Stimulated activated CD4-positive, alpha-beta T cell treated with anti-CD3 and anti-CD28 coated beads, Interleukin-15, amount 100 ng/mL, for 24 hours (primary cell): Measurements from ENCODE around the gene PADI6.

Source experiments
- DNase-seq: peaks from one replicate; pipeline ENCODE4 v3.0.0-alpha.2; 2020

The PADI6 gene

DNA sequence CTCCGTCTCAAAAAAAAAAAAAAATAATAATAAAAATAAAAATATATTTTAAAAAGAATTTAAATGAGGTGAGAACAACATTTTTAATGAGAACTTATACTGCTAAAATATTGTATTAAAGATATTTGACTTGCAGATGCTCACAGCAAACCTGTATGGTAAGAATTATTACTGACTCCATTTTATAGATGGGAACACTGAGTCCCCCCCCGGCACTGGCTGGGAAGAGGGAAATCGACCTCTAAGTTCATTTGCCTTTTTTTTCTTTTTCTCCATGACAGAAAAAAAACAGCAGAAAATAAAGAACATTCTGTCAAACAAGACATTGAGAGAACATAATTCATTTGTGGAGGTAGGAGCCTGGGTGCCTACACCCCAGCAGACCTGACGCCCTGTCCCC lies 13.4 kb upstream of the PADI6 start:
- no peak for DNase-seq

GRCh38 chr1:17359031-17359430 lies 13.0 kb upstream of the PADI6 start:
- DNase-seq = no peak

- no peak for DNase-seq
These were observed 12.2 kb upstream of the PADI6 start for GRCh38 chr1:17359808-17360207.

GRCh38 chr1:17360272-17360956 lies 11.6 kb upstream of the PADI6 start:
- DNase-seq = no peak

DNA sequence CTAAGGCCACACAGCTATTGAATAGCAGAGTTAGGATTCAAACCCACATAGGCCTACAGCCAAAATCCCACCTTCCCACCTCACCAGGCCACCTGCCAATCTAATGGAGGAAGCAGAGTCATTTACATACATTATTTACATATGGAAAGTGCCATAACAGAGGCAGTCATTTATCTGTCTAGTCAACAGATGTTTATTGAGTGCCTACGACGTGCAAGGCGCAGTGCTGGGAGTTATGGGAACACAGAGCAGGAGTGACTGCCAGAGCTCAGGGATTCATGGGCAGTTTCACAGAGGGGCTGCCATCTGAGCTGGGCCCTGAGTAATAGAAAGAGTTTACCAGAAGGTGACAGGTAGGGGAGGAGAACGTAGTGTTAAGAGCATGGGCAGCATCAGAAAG lies 10.3 kb upstream of the PADI6 start:
- no peak for DNase-seq

- no peak for DNase-seq
These were observed 8.6 kb upstream of the PADI6 start for GRCh38 chr1:17363351-17363750.

GRCh38 chr1:17363771-17364170 lies 8.2 kb upstream of the PADI6 start:
- DNase-seq = no peak

- DNase-seq = no peak
These were observed 6.7 kb upstream of the PADI6 start for GRCh38 chr1:17365293-17365692.

DNA sequence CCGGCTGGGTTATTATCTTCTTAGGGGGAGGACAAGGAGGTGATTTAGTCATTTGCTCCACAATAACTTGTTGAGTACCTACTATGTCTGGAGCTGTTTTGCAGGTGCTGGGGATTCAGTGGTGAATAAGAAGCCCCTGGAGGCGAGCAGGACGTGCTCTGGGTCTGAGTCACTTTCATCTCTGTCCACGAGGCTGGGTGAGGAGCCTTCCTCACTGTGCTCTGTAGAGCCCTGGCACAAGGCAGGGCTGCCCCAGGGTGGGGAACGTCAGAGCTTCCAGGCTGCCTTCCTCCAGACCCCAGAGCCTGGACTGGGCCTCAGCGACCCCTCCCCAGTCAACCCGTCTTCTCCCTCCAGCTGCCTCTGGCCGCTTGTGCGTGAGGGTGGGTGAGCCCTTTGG lies 2.5 kb upstream of the PADI6 start:
- no peak for DNase-seq

DNA sequence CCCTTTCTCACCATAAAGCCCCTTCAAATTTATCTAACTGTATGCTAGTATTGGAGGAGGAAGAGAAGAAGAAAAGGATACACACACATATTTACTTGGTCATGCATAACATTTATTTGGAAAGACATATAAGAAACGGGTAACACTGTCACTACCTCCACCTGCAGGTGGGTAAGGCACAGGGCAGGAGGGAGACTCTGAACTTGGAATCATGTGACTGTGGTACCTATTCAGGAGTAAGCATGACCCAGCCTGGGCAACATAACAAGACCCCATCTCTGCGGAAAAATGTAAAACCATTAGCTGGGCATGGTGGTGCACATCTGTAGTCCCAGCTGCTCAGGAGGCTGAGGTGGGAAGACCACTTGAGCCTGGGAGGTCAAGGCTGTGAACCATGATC lies 1.4 kb upstream of the PADI6 start:
- no peak for DNase-seq

- DNase-seq = no peak
These were observed 959 bp downstream of the PADI6 start for GRCh38 chr1:17372955-17373354.

DNA sequence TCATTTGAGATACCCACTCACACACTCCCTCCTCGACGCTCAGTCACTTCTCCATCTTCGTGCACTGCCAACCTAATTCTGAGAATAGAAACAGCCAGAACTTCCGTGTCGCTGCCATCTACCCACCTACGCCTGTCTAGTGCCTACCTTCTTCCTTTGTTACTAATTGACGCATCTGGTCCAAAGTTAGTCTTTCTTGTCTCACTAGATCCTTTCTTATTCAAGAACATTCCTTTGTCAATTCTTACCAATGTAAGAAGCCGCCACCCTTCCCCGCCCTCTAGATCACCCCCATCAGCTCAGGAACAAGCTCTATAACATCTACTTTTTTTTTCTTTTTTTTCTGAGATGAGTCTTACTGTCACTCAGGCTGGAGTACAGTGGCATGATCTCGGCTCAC lies 3.7 kb downstream of the PADI6 start:
- DNase-seq = no peak

DNA sequence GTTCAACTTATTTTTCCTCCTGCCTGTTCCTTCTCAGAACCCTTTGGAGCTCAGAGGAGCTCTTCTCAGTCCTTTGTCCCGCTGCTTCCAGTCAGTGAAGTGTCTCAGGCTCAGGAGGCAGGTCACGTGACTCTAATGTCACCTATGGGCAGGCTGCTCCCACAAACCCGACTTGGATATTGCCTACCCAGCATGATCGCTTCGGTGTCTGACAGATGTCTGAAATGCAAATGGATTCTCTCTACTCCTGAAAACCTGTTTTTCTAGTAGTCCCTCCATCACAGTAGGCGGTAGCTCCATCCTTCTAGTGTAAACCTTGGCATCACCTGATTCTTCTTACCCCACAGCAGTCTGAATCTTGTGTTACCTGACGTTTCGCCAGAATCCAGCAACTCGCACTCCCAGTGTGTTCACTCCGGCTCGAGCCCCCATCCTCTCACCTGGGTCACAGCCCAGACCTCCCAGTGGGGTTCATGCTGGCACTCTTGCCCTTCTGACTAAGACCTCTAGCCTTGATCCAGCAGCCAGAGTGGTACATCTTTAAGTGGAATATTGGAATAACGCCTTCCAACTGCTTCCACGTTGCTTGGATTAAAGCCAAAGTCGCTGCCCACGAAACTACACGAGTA lies 5.4 kb downstream of the PADI6 start:
- DNase-seq = no peak

DNA sequence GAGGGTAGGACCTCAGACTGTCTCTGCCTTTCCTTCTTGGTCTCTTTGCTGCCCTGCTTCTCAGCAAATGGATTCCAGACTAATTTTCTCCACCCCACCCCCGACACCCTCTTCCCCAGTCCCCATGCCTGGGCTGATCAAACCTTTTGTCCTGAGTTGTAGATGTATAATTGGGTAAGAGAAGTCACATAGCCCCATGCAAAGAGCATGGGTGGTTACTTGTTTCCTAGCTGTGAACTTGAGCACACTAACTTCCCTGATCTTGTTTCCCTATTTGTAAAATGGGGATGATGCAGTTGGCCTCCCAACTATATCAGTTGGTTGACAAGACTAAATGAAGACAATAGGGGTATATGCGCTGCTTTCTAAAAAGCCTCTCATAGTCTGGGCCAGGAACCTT lies 9.2 kb downstream of the PADI6 start:
- no peak for DNase-seq

GRCh38 chr1:17392199-17392740 lies 20.3 kb downstream of the PADI6 start:
- DNase-seq = no peak

- no peak for DNase-seq
These were observed 21.2 kb downstream of the PADI6 start for GRCh38 chr1:17393230-17393629.

- DNase-seq = no peak
These were observed 26.1 kb downstream of the PADI6 start for GRCh38 chr1:17397910-17398695.

DNA sequence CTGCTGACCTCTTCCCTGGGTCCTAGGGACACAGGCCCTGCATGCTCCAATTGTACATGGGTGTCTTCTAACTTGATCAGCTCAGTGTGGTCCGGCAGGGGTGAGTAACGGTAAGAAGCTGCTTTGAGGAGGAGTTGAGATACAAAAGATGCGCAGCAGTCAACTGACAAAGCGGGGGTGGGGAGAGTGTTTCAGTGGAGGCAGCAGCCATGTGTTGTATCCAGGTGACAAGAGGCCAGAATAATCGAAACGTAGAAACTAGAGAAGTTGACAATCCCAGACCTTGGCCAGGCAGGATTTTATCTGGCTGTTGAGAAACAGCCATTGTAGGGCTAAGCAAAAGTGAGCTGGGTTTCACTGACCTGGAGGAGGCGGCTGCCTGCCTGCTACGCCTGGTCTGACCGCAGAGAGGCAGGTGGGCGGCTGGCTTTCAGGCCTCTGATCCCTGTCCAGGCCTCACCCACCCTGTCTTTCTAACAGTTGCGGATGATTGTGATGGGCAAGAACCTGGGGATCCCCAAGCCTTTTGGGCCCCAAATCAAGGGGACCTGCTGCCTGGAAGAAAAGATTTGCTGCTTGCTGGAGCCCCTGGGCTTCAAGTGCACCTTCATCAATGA lies 28.8 kb downstream of the PADI6 start:
- DNase-seq = no peak

DNA sequence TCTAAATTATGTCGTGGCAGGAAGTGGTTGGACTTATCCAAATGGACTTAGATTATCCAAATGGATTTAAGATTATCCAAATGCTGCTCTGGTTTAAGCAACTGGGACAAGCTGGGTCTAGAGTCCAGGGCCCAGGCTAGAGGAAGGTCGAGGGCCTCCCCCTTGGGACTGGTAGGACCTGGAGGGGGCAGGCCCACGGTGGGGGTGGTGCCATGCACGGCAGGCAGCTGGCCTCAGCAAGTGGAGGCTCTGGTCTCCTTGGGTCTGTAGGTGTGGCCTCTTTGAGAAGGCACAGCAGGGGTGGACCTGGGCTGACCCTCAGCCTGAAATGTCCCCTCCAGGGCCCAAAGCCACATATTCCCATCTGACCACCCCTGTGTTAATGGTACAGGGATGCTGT lies 29.8 kb downstream of the PADI6 start:
- no peak for DNase-seq

- DNase-seq = no peak
These were observed 31.1 kb downstream of the PADI6 start for GRCh38 chr1:17403081-17403480.

DNA sequence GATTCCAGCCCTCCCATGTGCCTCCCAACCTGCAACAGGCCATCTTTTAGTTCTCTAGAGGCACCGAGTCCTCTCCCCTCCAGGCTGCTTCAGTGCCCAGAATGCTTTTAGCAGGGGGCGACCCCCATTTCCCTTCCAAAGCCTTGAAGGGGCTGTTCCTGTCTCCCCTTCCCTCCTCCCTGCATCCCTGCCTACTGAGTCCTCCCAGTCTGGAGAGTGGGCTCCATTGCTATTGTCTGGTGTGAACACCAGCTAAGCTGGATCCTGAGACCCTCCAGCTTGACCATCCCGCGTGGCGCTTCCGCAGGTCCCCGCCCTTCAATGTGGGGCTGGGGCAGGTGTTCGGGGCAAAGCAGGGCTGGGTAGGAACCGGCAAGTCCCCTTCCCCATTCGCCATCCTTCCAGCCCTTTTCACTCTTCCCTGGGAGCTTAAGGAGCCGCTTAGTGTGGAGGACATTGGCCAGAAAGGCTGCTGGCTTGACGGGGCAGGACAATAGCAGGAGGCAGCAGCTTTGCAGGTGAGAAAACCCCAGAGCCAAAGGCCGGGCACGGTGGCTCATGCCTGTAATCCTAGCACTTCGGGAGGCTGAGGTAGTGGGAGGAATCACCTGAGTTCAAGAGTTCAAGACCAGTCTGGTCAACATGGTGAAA lies 32.2 kb downstream of the PADI6 start:
- no peak for DNase-seq

- DNase-seq = no peak
These were observed 32.8 kb downstream of the PADI6 start for GRCh38 chr1:17404820-17405219.
